Measurements from ENCODE around the gene MADCAM1.

MADCAM1 gene

DNA sequence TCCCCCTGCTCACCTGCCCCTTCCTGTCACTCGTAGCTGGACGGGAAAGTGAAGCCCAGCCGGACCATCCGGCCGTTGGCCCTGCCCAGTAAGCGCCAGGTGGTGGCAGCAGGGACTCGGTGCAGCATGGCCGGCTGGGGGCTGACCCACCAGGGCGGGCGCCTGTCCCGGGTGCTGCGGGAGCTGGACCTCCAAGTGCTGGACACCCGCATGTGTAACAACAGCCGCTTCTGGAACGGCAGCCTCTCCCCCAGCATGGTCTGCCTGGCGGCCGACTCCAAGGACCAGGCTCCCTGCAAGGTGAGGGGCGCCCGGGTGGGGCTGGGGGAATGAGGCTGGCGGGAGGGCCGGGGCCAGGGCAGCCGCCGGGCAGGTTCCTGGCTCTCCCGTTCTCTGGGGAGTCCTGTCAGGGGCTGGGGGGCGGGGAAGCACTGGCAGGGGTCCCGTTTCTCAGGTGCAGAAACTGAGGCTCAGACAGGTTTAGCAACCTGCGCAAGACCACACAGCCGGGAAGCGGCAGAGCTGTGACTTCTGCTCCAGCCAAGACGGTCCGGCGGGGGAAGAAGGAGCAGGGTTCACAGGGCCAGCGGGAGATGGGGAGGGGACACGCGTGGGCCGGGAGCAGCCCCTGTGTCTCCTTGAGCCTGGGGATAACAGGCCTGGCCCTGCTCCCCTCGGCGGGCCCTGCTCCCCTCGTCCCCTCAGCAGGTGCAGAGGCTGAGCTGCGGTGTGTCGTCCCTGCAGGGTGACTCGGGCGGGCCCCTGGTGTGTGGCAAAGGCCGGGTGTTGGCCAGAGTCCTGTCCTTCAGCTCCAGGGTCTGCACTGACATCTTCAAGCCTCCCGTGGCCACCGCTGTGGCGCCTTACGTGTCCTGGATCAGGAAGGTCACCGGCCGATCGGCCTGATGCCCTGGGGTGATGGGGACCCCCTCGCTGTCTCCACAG, 52.9 kb downstream of the MADCAM1 start:
- Histone ChIP-seq H3K9me3 (ENCODE audit: control insufficient read depth, low read length) (no peaks in the 10 kb centered on the region), H3K4me1 (ENCODE audit: control insufficient read depth, insufficient read depth, low read length) (no peaks in the 10 kb centered on the region), H3K27me3 (ENCODE audit: control insufficient read depth, insufficient read depth, low read length) (peaks cover 12% of the 10 kb centered on the region), H3K36me3 (ENCODE audit: control insufficient read depth, insufficient read depth, low read length) (no peaks in the 10 kb centered on the region), H3K9ac (ENCODE audit: low read length) (no peak overlapping the region), H3K4me3 (ENCODE audit: low read length) (no peak overlapping the region)

DNA sequence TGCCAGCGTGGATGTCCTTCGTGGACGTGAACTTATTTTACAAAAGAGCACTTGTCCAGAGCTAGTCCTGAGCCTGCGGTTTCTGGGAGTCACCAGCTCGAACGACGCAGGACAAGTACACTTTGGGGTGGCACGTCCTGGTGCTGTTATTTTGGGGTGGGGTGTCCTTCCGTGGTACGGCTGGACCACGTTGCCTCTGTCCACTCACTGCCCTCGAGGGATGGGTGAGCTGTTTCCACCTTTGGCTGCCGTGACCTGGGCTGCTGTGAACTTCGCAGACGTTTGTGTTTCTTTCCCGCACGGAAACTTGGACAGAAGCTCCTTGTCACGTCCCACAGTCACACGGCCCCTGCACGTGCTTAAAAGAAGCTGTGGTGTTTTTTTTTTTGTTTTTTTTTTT, 58.5 kb downstream of the MADCAM1 start:
- H3K4me1 ChIP-seq (ENCODE audit: control insufficient read depth, insufficient read depth, low read length) = peaks cover 13% of the 10 kb centered on the region
- H3K36me3 ChIP-seq (ENCODE audit: control insufficient read depth, insufficient read depth, low read length) = no peaks in the 10 kb centered on the region
- H3K9me3 ChIP-seq (ENCODE audit: control insufficient read depth, low read length) = no peaks in the 10 kb centered on the region
- H3K4me3 ChIP-seq (ENCODE audit: low read length) = no peak overlapping the region
- peaks cover 7% of the 10 kb centered on the region for H3K27me3 ChIP-seq (ENCODE audit: control insufficient read depth, insufficient read depth, low read length)
- H3K9ac ChIP-seq (ENCODE audit: low read length) = no peak overlapping the region
